ENCODE results near the gene TANC1. TPM values are rescaled to one million over a fixed set of nuclear protein-coding genes. Genes with fewer than 3 reads are reported as not detected.

The TANC1 gene
- total and polyA plus RNA-seq, 2 donors (not counting 3 experiments of a cell fraction or from before 2014, with no cell fraction given): 58.9 to 99.4 TPM

- H3K9ac ChIP-seq (replicated peaks; ENCODE audit: extremely low read depth, insufficient read depth, low read length): no peak overlapping the region
- intact Hi-C loops (cut with micrococcal nuclease): no loop called here
- ChIA-PET POLR2A (no interaction called here), CTCF (interaction anchor here (1.3 kb wide), 1 partner anchor 20 kb away, joined by 3 read pairs; no protein-coding TSS in a partner anchor)
- H3K4me2 ChIP-seq (ENCODE audit: insufficient read depth, low read length): no peak overlapping the region
- FAIRE-seq: no peak
- no peak for DNase-seq (ENCODE audit: low read depth, low spot score)
- no peaks in the 10 kb centered on the region for H3K79me2 ChIP-seq (ENCODE audit: control insufficient read depth, insufficient read depth, low read length)
- H4K20me1 ChIP-seq (replicated peaks; ENCODE audit: control insufficient read depth, extremely low read depth, insufficient read depth, low read length): no peaks in the 10 kb centered on the region
- peaks cover 37 to 47% of the 10 kb centered on the region in 2 experiments for H3K36me3 ChIP-seq (ENCODE audit: control insufficient read depth in 2 of 2, extremely low read depth in 1 of 2, insufficient read depth in 2 of 2, low read length in 2 of 2)
- H3K4me1 ChIP-seq (ENCODE audit: control insufficient read depth, extremely low read depth, insufficient read depth, low read length): peaks cover 27% of the 10 kb centered on the region
- H3K9me3 ChIP-seq (replicated peaks; ENCODE audit: control insufficient read depth, insufficient read depth, low read length): no peaks in the 10 kb centered on the region
- H2AFZ ChIP-seq (ENCODE audit: low read depth, low read length): no peak overlapping the region
- no peak overlapping the region for H3K4me3 ChIP-seq (replicated peaks in 1 of 3; ENCODE audit: insufficient read depth in 1 of 3, low read depth in 1 of 3, low read length in 3 of 3)
- no TSS peak for BruUV-seq (replicated peaks)
- dilution Hi-C loops (cut with MboI; ENCODE audit: extremely low pct_ligation_motif_present, low sequenced_read_pairs): no loop called here
- no peaks in the 10 kb centered on the region for H3K9me1 ChIP-seq (replicated peaks; ENCODE audit: control insufficient read depth, extremely low read depth, insufficient read depth, low read length)
- TF ChIP-seq POLR2AphosphoS5 (IDR thresholded peaks at IDR 0.05; ENCODE audit: insufficient read depth, low read depth, low read length) (no peak), FOS (IDR thresholded peaks at IDR 0.05; ENCODE audit: borderline replicate concordance, insufficient read depth, low read length) (no peak), MAX (IDR thresholded peaks at IDR 0.05; ENCODE audit: insufficient read depth, insufficient read length) (no peak), POLR2A (IDR thresholded peaks at IDR 0.05; ENCODE audit: low read depth, low read length) (no peak), JUN (IDR thresholded peaks at IDR 0.05; ENCODE audit: borderline replicate concordance, insufficient read depth, insufficient read length, low read depth) (no peak), GATA2 (IDR thresholded peaks at IDR 0.05; ENCODE audit: insufficient read depth, insufficient read length, low read depth, low read length) (no peak), EZH2 (IDR thresholded peaks at IDR 0.05; ENCODE audit: borderline replicate concordance, low read depth, low read length, severe bottlenecking) (no peak), CTCF (IDR thresholded peaks at IDR 0.05; ENCODE audit: extremely low read depth in 1 of 2, insufficient read depth in 1 of 2, low read depth in 1 of 2, low read length in 2 of 2) (no peak), MYC (IDR thresholded peaks at IDR 0.05; ENCODE audit: low read depth, low read length) (no peak)
- H3K27ac ChIP-seq (ENCODE audit: insufficient read depth, low read depth, low read length): no peak overlapping the region
- no peaks in the 10 kb centered on the region for H3K27me3 ChIP-seq (ENCODE audit: control insufficient read depth in 2 of 2, insufficient read depth in 2 of 2, low read length in 2 of 2)
Measured at GRCh38 chr2:159227467-159227866, 259.0 kb downstream of the TANC1 start.
